CD4-positive, alpha-beta T cell (primary cell): ENCODE data around the gene LHFPL6. TPM values are rescaled to one million over a fixed set of nuclear protein-coding genes. Genes with fewer than 3 reads are reported as not detected.

ENCODE experiments used
- ATAC-seq: fragments of 200-7000 bp; cut with Tn5 transposase; one replicate; pipeline ENCODE4 v1.10.0; 2022; ENCODE audit warnings: mild to moderate bottlenecking; ENCODE audit not compliant: poor library complexity
- CTCF ChIA-PET: fragments of 350-600 bp; sonication (Branson Sonifier 250); formaldehyde crosslinking; loops from one replicate; lab custom pipeline; 2021; ENCODE audit warnings: antibody characterized with exemption, inconsistent platforms; lab: Charles Lee
- POLR2A ChIA-PET: fragments of 350-600 bp; sonication (Branson Sonifier 250); formaldehyde crosslinking; loops from one replicate; lab custom pipeline; 2021; ENCODE audit warnings: antibody characterized with exemption, inconsistent platforms; lab: Charles Lee
- DNase-seq, 14 experiments: peaks; one replicate each; pipeline ENCODE4 v3.0.0-alpha.2; 2013 to 2020; ENCODE audit warnings: mixed read lengths in 2 of 14
- H3K27ac ChIP-seq, 2 donors: one replicate each; pipeline versions ENCODE4 v1.5.1 to v1.7.0; 2013; ENCODE audit warnings: low read length in 2 of 2, low read depth in 1 of 2, mild to moderate bottlenecking in 1 of 2
- H3K27me3 ChIP-seq, 2 experiments: 1 replicate in 1 of 2; 2 replicates in 1 of 2; pipeline versions ENCODE4 v1.6.1 to v1.7.0; 2013; ENCODE audit warnings: low read length in 2 of 2, control low read depth in 1 of 2, mild to moderate bottlenecking in 1 of 2, moderate library complexity in 1 of 2; ENCODE audit not compliant: insufficient read depth in 2 of 2, control insufficient read depth in 1 of 2
- H3K36me3 ChIP-seq: one replicate; pipeline ENCODE4 v1.6.1; 2013; ENCODE audit warnings: low read length, control low read depth; ENCODE audit not compliant: insufficient read depth
- H3K4me1 ChIP-seq: one replicate; pipeline ENCODE4 v1.6.1; 2013; ENCODE audit warnings: low read length, control low read depth; ENCODE audit not compliant: insufficient read depth
- H3K4me3 ChIP-seq: one replicate; pipeline ENCODE4 v1.5.1; 2013; ENCODE audit warnings: mild to moderate bottlenecking, low read length, moderate library complexity
- H3K9me3 ChIP-seq, 2 experiments: 1 replicate in 1 of 2; 2 replicates in 1 of 2; pipeline versions ENCODE4 v1.6.1 to v1.7.0; 2013; ENCODE audit warnings: low read length in 2 of 2, mild to moderate bottlenecking in 2 of 2, control low read depth in 1 of 2, moderate library complexity in 1 of 2; ENCODE audit not compliant: control insufficient read depth in 1 of 2, insufficient read depth in 1 of 2
- H3K27ac Mint-ChIP-seq: one replicate; pipeline ENCODE4 v1.8.0; 2020; ENCODE audit warnings: mixed read lengths
- H3K27me3 Mint-ChIP-seq: one replicate; pipeline ENCODE4 v1.8.0; 2021; ENCODE audit warnings: mixed read lengths
- H3K36me3 Mint-ChIP-seq: one replicate; pipeline ENCODE4 v1.8.0; 2021; ENCODE audit warnings: low read depth, mixed read lengths
- H3K4me1 Mint-ChIP-seq: one replicate; pipeline ENCODE4 v1.8.0; 2021; ENCODE audit warnings: low read depth, mixed read lengths
- H3K4me3 Mint-ChIP-seq: one replicate; pipeline ENCODE4 v1.8.0; 2020; ENCODE audit warnings: mild to moderate bottlenecking, mixed read lengths
- H3K9me3 Mint-ChIP-seq: one replicate; pipeline ENCODE4 v1.8.0; 2020; ENCODE audit warnings: mixed read lengths
- CTCF ChIP-seq: fragments of 200-600 bp; IDR thresholded peaks from one replicate; pipeline ENCODE4 v1.8.0; 2022; ENCODE audit warnings: antibody characterized with exemption, mild to moderate bottlenecking
- intact Hi-C, 2 experiments: fragments of 100-400 bp; cut with DNase I in 1 of 2; cut with micrococcal nuclease in 1 of 2; formaldehyde crosslinking; loops; one replicate each; pipeline versions ENCODE4 v1.15.1 to v1.9.0; 2023 to 2025; cut with DNase I, micrococcal nuclease
- total RNA-seq, 174 experiments: library from RNA in 2 of 174; stranded (reverse) in 2 of 174; gene quantifications; one replicate each; pipeline ENCODE4 v1.2.3 and lab custom pipeline; 2021 to 2026

The LHFPL6 gene
- total RNA-seq, 2 experiments from 2014 or later: not detected

- no peak overlapping the region for H3K27ac ChIP-seq
- Mint-ChIP-seq H3K27me3 (peaks cover 40% of the 10 kb centered on the region), H3K36me3 (no peaks in the 10 kb centered on the region), H3K27ac (no peak overlapping the region), H3K4me1 (no peaks in the 10 kb centered on the region), H3K4me3 (no peak overlapping the region), H3K9me3 (no peaks in the 10 kb centered on the region)
- DNase-seq (no peak), ATAC-seq (no peak)
- H3K4me3 ChIP-seq: no peak overlapping the region
- H3K4me1 ChIP-seq: no peaks in the 10 kb centered on the region
- intact Hi-C loops: no loop called here
- ChIA-PET CTCF (no interaction called here), POLR2A (no interaction called here)
- peaks cover 0 to 3% of the 10 kb centered on the region in 2 experiments for H3K27me3 ChIP-seq
- H3K36me3 ChIP-seq: no peaks in the 10 kb centered on the region
- no peak for TF ChIP-seq CTCF
- no peaks in the 10 kb centered on the region for H3K9me3 ChIP-seq
Observed at GRCh38 chr13:39527301-39527700, 75.7 kb downstream of the LHFPL6 start.

- H3K4me1 ChIP-seq: no peaks in the 10 kb centered on the region
- H3K9me3 ChIP-seq: no peaks in the 10 kb centered on the region
- no peaks in the 10 kb centered on the region for H3K4me1 Mint-ChIP-seq
- H3K27me3 ChIP-seq: peaks cover 0 to under 1% of the 10 kb centered on the region in 2 experiments
- no peak overlapping the region for H3K4me3 ChIP-seq
- H3K27me3 Mint-ChIP-seq: peaks cover 44% of the 10 kb centered on the region
- ChIA-PET CTCF (no interaction called here), POLR2A (no interaction called here)
- H3K36me3 Mint-ChIP-seq: no peaks in the 10 kb centered on the region
- H3K27ac ChIP-seq: no peak overlapping the region
- no peaks in the 10 kb centered on the region for H3K36me3 ChIP-seq
- H3K9me3 Mint-ChIP-seq: no peaks in the 10 kb centered on the region
- no peak for TF ChIP-seq CTCF
- DNase-seq (no peak), ATAC-seq (no peak)
- intact Hi-C loops: no loop called here
- no peak overlapping the region for H3K4me3 Mint-ChIP-seq
- H3K27ac Mint-ChIP-seq: no peak overlapping the region
Observed at GRCh38 chr13:39526499-39526898, 76.5 kb downstream of the LHFPL6 start.

- H3K27ac Mint-ChIP-seq: no peak overlapping the region
- Histone ChIP-seq H3K27me3 (no peaks in the 10 kb centered on the region), H3K36me3 (no peaks in the 10 kb centered on the region), H3K27ac (no peak overlapping the region), H3K4me1 (no peaks in the 10 kb centered on the region), H3K4me3 (no peak overlapping the region), H3K9me3 (no peaks in the 10 kb centered on the region)
- no peaks in the 10 kb centered on the region for H3K36me3 Mint-ChIP-seq
- no peaks in the 10 kb centered on the region for H3K4me1 Mint-ChIP-seq
- ATAC-seq (no peak), DNase-seq (no peak)
- no peak for TF ChIP-seq CTCF
- ChIA-PET CTCF (no interaction called here), POLR2A (no interaction called here)
- H3K4me3 Mint-ChIP-seq: no peak overlapping the region
- H3K9me3 Mint-ChIP-seq: no peaks in the 10 kb centered on the region
- intact Hi-C loops: no loop called here
- H3K27me3 Mint-ChIP-seq: peaks cover 39% of the 10 kb centered on the region
Observed at GRCh38 chr13:39525506-39525905, 77.5 kb downstream of the LHFPL6 start.
